Nephron progenitor cell (in vitro differentiated cells): ENCODE measurements around the gene CDH4.

Source experiments
- DNase-seq: peaks from one replicate; pipeline ENCODE4 v3.0.0; 2021
- H3K27ac Mint-ChIP-seq: 2 replicates; pipeline ENCODE4 v1.8.0; 2021; ENCODE audit warnings: mild to moderate bottlenecking, moderate library complexity, mixed read lengths
- H3K27me3 Mint-ChIP-seq: 2 replicates; pipeline ENCODE4 v1.8.0; 2021; ENCODE audit warnings: mild to moderate bottlenecking, low read depth, mixed read lengths; ENCODE audit not compliant: poor library complexity
- H3K36me3 Mint-ChIP-seq: 2 replicates; pipeline ENCODE4 v1.8.0; 2021; ENCODE audit warnings: low read depth, mixed read lengths
- H3K4me1 Mint-ChIP-seq: 2 replicates; pipeline ENCODE4 v1.8.0; 2021; ENCODE audit warnings: mixed read lengths
- H3K4me3 Mint-ChIP-seq: 2 replicates; pipeline ENCODE4 v1.8.0; 2021; ENCODE audit warnings: mild to moderate bottlenecking, moderate library complexity, mixed read lengths
- H3K9me3 Mint-ChIP-seq: 2 replicates; pipeline ENCODE4 v1.8.0; 2021; ENCODE audit warnings: mild to moderate bottlenecking, moderate library complexity, mixed read lengths
- TF ChIP-seq, protein P1 (sequence below): fragments of 200-600 bp; sonication (generic); IDR thresholded peaks from 2 replicates; pipeline ENCODE4 v1.5.0; 2021; ENCODE audit warnings: antibody characterized with exemption

Gene CDH4

DNA sequence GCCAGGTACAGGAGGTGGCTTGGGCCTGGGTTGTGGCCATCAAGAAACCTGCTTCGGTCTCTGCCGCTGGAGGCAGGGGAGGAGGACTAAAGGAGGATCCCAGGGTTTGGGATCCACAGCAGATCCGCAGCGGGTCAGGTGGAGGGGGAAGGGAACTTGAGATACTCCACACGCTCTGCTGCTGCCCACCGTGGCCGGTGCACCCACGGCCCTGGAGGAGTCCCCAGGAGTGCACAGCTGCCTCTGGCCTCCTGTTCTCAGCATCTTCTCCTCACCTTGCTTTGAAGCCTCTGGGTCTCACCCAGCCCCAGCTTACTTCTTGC lies 286.8 kb downstream of the CDH4 start:
- TF ChIP-seq, protein P1, sequence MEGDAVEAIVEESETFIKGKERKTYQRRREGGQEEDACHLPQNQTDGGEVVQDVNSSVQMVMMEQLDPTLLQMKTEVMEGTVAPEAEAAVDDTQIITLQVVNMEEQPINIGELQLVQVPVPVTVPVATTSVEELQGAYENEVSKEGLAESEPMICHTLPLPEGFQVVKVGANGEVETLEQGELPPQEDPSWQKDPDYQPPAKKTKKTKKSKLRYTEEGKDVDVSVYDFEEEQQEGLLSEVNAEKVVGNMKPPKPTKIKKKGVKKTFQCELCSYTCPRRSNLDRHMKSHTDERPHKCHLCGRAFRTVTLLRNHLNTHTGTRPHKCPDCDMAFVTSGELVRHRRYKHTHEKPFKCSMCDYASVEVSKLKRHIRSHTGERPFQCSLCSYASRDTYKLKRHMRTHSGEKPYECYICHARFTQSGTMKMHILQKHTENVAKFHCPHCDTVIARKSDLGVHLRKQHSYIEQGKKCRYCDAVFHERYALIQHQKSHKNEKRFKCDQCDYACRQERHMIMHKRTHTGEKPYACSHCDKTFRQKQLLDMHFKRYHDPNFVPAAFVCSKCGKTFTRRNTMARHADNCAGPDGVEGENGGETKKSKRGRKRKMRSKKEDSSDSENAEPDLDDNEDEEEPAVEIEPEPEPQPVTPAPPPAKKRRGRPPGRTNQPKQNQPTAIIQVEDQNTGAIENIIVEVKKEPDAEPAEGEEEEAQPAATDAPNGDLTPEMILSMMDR, result no peak
- H3K4me1 Mint-ChIP-seq, result no peaks in the 10 kb centered on the region
- H3K36me3 Mint-ChIP-seq, result no peaks in the 10 kb centered on the region
- peaks cover 16% of the 10 kb centered on the region for H3K27me3 Mint-ChIP-seq
- H3K9me3 Mint-ChIP-seq, result no peaks in the 10 kb centered on the region
- H3K4me3 Mint-ChIP-seq, result no peak overlapping the region
- no peak for DNase-seq
- no peak overlapping the region for H3K27ac Mint-ChIP-seq

- no peak overlapping the region for H3K27ac Mint-ChIP-seq
- no peaks in the 10 kb centered on the region for H3K36me3 Mint-ChIP-seq
- TF ChIP-seq, protein P1, result no peak
- DNase-seq, result no peak
- no peaks in the 10 kb centered on the region for H3K9me3 Mint-ChIP-seq
- H3K27me3 Mint-ChIP-seq, result peaks cover 13% of the 10 kb centered on the region
- no peaks in the 10 kb centered on the region for H3K4me1 Mint-ChIP-seq
- H3K4me3 Mint-ChIP-seq, result no peak overlapping the region
Measured at GRCh38 chr20:61539706-61540360, 287.8 kb downstream of the CDH4 start.

- no peaks in the 10 kb centered on the region for H3K9me3 Mint-ChIP-seq
- H3K4me3 Mint-ChIP-seq, result no peak overlapping the region
- peaks cover 13% of the 10 kb centered on the region for H3K27me3 Mint-ChIP-seq
- TF ChIP-seq, protein P1, result no peak
- no peaks in the 10 kb centered on the region for H3K36me3 Mint-ChIP-seq
- H3K27ac Mint-ChIP-seq, result no peak overlapping the region
- no peaks in the 10 kb centered on the region for H3K4me1 Mint-ChIP-seq
- no peak for DNase-seq
Measured at GRCh38 chr20:61541537-61541936, 289.5 kb downstream of the CDH4 start.

DNA sequence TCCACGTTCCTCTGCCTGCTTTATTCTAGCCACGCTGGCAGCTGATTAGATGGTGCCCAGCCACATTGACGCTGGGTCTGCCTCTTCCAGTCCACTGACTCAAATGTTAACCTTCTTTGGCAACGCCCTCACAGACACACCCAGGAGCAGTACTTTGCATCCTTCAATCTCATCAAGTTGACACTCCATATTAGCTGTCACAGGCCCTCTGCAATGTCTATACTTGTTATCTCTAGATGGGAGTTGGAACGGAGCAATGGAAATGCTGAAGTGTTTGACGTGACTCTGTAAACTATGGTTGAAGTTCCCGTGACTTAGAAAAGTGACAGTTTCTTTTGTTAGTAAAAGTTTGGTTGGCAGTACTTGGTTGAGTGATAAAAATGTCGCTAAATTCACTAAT lies 291.0 kb downstream of the CDH4 start:
- H3K27ac Mint-ChIP-seq, result no peak overlapping the region

DNA sequence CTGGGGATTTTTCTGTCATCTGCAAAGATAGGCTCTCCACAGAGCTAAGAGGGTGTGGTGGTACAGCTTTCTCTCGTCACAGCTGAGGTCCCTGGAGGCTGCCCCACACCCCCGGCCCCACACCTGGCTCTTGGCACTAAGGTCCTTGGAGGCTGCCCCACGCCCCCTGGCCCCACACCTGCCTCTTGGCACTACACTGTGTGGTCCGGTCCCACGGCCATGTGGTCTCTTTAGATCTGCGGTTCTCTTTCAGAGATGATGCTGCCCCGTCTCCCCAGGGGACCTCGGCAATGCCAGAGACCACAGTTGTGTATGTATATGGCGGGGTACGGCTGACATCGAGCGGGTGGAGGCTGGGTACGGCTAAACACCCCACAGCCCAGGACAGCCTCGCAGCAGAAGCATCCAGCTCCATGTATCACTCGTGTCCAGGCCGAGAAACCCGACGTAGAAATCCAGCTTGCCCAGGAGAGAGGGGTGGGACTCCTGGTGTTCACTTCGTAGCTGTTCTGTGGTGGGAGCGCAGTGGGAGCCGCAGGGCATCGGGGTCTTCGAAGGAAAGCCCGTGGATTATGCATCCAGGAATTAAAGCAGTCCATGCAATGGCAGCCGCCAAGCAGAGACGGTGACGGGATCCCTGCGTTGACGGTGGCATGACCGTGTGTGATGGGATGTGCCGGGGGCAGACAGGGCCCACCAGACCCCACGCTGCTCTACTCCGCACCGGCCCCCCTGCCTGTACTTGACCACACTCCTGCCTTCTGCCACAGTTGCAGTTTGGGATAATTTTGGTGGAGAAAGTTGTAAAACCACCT lies 292.1 kb downstream of the CDH4 start:
- Mint-ChIP-seq H3K4me1 (no peaks in the 10 kb centered on the region), H3K9me3 (no peaks in the 10 kb centered on the region), H3K27me3 (peaks cover 15% of the 10 kb centered on the region), H3K27ac (no peak overlapping the region), H3K36me3 (no peaks in the 10 kb centered on the region), H3K4me3 (no peak overlapping the region)
- TF ChIP-seq, protein P1, result no peak
- DNase-seq, result no peak

More for the DNA sequence above, 291.0 kb downstream of the CDH4 start:
- no peak overlapping the region for H3K4me3 Mint-ChIP-seq
- H3K4me1 Mint-ChIP-seq, result no peaks in the 10 kb centered on the region
- no peaks in the 10 kb centered on the region for H3K36me3 Mint-ChIP-seq
- no peak for DNase-seq
- TF ChIP-seq, protein P1, result no peak
- peaks cover 12% of the 10 kb centered on the region for H3K27me3 Mint-ChIP-seq
- no peaks in the 10 kb centered on the region for H3K9me3 Mint-ChIP-seq
